GM21423 (cell line): ENCODE results near the gene SMCHD1.
"Not testable (repeated sequence)": the region's sequence is repeated elsewhere in the genome, so short reads cannot be mapped to it uniquely, and the experiment has no call there.

ENCODE experiments used
- ATAC-seq: cut with Tn5 transposase; IDR thresholded peaks from one replicate; pipeline ENCODE4 v1.9.1; 2021; ENCODE audit warnings: mild to moderate bottlenecking, moderate library complexity; ENCODE audit not compliant: unreplicated experiment

SMCHD1 gene

DNA sequence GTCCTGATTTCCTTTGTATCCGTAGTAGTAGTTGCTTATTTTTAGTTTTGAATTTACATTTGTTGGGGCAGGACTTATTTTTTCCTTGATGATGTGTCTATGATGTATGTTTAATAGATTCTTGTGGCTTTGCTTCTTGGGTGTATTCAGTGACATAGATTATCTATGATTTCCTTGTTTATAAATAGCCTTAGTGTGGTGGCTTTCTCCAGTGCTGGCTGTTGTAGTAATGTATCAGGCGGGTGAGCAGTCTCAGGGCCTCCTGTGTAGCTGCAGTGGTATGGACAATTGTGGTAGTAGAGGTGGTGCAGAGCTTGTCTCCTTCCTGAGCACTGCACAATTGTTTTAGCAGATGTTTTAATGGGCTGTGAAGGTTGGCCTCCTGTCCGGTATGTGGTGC lies 60.5 kb downstream of the SMCHD1 start:
- ATAC-seq = no peak

DNA sequence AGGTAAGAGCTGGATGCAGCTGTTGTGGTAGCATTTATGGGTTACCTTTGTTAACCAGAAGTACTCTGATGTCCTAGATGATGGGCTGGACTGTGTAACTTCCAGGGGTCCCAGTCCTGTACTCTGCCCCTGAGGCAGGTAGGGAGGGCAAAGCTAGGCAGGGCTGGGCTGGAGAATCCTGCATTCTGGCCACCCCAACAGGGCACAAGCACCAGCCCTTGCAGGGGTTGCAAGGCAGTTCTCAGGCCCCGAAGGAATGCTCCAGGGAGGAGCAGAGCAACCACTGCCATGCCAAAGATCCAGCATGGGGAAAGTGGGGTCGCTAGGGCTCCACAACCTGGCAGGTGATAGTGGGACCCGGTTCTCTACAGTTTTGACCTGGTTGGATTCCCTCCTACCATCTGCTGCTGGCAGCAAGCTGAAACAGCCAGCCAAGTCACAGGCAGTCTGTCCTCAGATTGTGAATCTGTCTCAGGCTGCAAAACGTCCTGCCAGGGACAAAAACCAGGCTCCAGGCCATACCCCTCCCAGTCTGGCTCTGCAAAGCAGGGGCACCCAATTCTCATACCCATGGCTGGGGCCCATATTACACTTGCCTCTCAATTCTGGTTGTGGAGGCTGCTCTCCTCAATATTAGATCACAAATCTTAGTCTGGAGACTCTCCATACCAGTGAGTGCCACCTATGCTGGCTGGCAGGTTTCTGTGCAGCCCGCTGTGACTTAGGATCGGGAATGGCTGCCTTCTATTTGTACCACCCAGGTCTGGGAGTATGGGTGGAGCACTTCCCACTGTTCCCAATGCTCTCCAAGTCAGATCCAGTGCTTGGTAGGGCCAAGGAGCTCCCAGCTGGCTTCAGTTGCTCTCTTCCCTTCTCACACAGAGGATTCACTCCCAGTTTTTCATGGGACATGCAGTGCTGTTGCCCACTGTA lies 61.1 kb downstream of the SMCHD1 start:
- ATAC-seq = no peak

DNA sequence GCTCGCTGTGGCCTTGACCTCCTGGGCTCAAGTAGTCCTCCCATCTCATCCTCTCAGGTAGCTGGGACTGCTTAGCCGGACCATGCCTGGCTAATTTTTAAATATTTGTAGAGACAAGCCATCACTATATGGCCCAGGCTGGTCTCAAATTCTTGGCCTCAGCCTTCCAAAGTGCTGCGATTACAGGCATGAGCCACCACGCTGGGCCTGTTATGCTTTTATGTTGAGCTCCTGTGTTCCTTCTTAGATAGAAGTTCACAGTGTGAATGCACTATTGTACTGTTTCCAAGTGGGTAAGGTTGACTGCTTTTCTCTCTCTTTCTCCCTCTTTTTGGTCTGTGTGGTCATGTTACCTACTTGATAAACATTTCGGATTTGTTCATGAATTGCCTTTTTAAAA lies 61.9 kb downstream of the SMCHD1 start:
- ATAC-seq = no peak

DNA sequence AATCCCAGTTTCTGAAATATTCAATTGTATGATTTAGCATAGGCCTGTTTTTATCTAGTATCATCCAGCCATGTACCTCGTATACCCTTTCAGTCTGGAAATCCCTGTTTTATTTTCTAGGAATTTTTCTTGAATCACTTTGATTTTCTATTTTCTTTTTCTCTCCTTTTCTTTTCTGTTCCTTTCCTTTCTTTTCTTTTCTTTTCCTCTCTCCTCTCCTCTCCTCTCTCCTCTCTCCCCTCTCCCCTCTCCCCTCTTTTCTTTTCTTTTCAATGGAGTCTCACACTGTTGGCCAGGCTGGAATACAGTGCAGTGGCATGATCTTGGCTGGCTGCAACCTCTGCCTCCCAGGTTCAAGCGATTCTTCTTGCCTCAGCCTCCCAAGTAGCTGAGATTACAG lies 63.5 kb downstream of the SMCHD1 start:
- ATAC-seq = no peak

DNA sequence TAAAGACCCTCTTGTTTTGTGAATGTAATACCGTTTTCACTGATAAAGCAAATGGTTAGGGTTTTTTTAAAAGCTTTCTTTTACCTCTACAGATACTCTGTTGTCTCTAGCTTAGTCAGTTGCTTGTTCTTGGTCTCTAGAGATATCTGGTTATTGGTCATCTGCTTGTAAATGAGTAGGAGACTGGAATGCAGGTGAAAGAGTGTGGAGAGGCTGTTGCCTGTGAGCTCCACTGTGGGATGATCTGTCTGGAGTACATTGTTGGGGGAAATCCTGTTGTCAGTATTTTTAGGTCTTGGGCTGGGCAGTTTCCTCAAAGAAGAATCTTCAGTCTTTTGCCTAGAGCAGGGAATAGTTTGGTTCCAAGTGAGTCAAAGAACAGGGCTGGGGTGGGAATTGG lies 67.7 kb downstream of the SMCHD1 start:
- no peak for ATAC-seq

DNA sequence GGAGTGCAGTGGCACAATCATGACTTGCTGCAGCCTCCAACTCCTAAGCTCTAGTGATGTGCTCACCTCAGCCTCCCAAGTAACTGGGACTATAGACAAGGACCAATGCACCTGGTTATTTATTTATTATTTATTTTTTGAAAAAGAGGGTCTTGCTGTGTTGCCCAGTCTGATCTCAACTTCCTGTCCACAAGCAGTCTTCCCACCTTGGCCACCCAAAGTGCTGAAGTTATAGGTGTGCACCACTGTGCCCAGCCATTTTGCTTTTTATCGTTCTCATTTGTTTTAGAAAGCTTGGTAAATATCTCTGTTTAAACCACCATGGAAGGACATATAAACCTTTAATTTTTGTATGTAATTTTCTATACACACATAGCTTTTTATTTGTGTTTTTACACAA lies 74.2 kb downstream of the SMCHD1 start:
- ATAC-seq = no peak

DNA sequence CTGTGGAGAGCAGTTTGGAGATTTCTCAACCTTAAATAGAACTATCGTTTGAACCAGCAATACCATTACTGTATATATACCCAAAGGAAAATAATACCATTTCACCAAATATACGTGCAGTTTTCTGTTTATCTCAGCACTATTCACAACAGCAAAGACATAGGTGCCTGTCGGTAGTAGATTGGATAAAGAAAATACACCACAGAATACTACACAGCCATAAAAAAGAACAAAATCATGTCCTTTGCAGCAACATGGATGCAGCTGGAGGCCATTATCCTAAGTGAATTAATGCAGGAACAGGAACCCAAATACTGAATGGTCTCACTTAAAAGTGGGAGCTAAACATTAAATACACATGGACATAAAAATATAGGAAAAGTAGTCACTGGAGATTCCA lies 81.3 kb downstream of the SMCHD1 start:
- no peak for ATAC-seq

DNA sequence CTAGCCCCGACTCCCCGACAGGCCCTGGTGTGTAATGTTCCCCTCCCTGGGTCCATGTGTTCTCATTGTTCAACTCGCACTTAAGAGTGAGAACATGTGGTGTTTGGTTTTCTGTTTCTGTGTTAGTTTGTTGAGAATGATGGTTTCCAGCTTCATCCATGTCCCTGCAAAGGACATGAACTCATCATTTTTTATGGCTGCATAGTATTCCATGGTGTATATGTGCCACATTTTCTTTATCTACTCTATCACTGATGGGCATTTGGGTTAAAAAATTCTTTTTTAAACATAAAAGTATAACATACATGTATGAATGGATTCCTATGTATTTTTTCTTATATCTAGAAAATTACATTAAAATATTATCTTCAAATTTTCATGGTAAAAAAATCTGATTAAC lies 84.6 kb downstream of the SMCHD1 start:
- not testable (repeated sequence) for ATAC-seq

DNA sequence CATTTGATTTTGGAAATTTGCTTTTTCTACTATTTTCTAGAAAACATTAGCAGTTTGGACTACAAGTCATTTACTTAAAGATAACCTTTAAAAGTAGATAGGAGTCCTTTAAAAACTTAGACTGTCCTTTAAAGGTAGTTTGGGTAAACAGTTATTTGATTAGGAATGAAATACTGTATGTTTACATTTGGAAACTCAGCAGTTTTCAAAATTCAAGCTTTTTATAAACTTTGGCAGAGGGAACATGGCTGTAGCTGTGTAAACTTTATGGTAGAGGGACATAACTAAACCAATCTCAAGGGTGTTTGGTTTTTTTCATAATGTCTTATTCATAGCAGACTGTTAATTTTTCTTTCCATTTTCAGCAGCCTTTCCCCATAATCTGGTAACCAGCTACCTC lies 90.7 kb downstream of the SMCHD1 start:
- no peak for ATAC-seq

DNA sequence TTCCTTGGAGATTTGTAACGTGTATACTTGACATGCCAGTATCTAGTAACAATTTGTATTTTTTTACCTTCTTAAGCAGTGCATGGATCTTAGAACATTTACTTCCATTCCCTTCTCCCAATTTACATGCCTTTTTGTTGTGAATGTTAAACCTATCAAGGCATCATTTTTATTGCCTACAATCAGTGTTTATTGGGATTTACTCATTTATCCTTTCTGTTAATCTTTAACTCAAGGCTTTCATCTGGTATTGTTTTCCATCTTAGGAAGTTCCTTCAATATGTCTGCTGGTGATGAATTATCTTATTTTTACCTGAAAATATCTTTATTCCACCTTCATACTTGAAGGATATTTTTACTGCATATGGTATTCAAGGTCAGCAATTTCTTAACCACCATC lies 102.8 kb downstream of the SMCHD1 start:
- no peak for ATAC-seq

DNA sequence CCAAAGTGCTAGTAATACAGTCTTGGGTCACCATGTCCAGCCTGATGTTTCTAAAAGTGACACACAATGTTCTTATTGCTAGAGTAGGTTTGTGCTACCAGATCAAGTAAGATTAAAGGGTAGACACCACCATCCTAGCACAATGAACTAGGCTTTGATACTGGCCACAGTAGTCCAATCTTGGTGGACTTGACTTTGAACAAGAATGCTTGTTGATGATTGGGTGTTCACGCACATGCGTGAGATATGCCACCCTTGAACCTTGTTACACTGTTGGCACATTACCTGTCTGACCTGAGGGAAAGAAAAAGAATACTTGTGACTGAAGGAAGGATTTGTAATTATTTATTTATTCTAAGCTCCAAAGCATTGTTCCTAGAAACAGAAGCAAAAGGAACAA lies 119.1 kb downstream of the SMCHD1 start:
- ATAC-seq = no peak

DNA sequence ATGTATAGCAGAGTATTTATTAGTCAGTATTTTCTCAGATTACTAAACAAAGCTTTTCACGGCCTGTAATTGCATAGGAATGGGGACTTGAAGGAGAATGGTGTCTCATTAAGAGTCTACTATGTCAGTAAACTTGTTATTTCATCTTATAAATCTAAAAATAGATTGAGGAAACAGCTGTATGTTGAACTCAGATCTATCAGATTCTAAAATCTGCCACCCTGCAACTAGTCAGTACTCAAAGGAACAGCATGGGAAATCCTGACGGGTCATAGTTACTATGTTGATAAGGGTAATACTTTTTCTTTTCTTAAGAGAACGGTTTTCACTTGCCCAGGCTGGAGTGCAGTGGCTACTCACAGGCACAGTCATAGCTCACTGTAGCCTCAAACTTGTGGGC lies 121.1 kb downstream of the SMCHD1 start:
- ATAC-seq = no peak

DNA sequence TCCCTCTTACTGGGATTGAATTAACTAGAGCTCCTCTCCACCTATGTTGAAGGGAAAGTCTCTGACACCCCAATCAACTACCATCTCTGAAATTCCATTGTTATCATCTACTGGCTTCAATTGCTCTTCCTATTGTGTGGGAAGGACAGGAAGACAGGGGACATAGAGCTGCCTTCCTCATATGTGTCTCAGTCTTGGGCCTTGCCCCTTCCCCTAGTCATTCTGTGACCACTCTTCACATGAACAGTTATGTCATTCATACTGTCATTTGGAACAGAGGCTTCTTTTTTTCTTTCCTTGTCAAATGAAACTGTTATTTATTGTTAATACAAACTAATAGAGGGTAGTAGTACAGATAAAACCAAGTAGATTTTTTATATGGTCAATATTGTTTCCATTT lies 121.7 kb downstream of the SMCHD1 start:
- no peak for ATAC-seq

DNA sequence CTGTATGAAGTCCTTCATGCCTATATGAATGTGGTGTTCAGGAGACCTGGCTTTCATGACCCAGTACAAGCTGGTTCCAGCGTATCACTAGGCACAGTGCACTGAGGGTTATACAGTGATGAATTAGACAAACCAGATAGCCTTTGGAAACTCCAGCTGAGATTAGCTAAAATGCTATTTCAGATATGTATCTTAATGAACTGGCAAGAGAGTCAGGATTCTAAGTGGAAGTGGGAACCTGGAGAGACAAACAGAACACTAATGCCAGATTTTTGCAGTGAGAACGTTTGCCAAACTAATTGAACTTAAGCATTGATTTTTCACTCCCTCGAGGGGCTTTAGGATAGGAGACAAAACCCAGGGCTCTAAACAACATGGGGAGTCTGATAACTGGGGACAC lies 125.2 kb downstream of the SMCHD1 start:
- no peak for ATAC-seq

DNA sequence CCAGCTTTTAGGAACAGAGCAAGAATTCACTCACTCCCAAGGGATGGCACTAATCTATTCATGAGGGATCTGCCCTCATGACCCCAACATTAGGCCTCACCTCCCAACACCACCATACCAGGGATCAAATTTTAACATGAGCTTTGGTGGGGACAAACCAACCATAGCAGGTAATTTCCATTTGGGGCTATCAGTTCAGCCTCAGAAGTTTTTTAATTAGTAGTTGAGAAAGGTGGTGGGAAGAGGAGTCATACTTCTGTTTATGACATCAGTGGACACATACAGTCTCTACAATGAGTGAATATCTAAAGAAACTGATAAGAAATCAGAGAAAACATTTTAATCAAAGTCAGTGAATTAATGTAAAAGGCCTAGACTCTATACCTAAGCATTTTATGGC lies 131.7 kb downstream of the SMCHD1 start:
- no peak for ATAC-seq

DNA sequence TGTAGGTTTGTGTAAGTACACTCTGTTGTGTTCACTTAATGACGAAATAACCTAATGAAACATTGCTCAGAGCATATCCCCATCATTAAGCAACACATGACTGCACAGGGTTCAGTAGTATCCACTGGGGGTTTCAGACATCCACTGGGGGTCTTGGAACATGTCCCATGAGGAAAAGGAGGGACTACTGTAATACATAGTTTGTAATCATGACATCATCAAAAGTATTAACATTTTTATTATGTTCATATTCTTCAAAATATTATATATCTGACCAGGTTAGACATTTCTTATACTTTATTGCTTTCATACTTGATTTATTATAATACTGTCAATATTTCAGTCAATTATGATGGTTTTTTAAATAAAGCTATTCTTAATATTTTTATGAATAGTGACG lies 136.9 kb downstream of the SMCHD1 start:
- ATAC-seq = no peak

DNA sequence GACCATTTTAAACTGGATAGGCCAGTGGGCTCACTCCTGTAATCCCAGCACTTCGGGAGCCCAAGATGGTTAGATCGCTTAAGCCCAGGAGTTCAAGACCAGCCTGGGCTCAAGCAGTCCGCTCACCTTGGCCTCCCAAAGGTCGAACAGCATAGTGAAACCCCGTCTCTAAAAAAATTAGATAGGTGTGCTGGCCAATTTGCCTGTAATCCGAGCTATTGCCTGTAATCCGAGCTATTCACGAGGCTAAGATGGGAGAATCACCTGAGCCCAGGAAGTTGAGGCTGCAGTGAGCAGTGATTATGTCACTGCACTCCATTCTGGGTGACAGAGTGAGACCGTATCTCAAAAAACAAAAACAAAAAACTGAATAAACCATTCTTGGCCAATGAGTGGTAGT lies 138.6 kb downstream of the SMCHD1 start:
- ATAC-seq = no peak

DNA sequence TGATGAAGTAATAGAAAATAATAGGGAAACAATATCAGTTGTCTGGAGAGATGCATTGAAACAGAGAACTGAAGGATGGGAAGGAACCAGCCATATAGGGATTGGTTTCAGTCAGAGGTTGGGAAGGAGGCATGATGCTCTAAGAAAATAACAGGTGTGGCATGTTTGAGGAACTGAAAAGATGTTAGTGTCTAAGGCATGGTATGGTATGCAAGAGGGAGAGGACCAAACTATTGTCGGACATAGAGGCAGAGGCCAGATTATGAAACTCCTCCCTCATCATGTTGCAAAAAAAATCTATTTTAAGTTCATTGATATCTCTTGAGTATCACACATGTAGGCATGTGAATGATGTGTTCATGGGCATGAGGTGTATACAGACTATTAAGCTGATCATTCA lies 142.4 kb downstream of the SMCHD1 start:
- peak; percentile 68 for ATAC-seq

DNA sequence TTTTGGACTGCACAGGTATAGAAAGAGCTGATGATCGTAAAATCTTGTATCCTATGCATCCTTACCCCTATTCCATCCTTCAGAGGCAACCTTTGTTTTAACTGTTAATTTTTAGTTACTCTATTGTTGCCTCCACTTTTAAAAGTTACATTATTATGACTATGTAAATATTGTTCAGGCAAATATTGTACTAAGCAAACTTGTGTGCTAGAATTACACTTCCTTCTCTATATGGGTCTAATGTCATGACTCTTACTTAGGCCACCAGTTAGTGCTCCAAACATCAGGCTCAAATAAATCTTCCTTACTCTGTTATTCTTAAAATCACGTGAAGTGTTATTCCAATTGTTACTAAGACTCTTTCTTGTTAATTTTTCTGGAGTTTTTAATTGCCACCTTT lies 143.8 kb downstream of the SMCHD1 start:
- ATAC-seq = no peak

DNA sequence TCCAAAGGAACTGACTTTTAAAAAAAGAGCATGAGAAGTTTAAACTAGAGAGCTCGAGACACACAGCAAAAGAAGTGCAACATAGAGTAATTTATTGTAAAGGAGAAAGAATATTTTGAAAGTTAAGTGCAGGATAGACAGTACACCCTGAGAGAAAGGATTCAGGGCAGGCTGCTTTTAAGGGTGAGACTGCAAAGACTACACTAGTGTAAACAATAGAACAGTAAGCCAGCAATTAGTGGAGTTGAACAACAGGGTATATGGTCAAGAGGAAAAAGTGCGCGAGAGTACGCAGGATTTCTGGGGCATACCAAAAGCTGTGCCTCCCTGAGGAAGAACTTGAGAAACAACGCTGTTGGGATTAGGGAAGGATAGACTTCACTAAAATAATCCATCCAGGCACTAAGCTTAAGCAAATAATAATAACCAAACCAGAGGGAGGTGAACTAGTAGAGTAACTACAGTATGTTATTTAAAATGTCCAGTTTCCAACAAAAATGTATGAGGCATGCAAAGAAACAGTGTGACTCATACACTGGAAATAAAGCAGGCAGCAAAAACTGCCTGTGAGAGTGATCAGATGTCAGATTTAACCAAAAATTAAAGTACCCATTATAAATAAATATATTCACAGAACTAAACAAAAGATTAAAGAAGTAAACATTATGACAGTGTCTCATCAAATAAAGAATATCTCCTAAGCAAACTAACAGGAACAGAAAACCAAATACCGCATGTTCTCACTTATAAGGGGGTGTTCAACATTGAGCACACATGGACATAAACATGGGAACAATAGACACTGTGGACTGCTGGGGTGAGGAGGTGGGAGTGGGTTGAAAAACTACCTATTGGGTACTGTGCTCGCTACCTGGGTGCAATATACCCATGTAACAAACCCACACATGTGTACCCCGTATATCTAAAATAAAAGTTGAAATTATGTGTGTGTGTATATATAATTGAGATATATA lies 150.7 kb downstream of the SMCHD1 start:
- no peak for ATAC-seq

DNA sequence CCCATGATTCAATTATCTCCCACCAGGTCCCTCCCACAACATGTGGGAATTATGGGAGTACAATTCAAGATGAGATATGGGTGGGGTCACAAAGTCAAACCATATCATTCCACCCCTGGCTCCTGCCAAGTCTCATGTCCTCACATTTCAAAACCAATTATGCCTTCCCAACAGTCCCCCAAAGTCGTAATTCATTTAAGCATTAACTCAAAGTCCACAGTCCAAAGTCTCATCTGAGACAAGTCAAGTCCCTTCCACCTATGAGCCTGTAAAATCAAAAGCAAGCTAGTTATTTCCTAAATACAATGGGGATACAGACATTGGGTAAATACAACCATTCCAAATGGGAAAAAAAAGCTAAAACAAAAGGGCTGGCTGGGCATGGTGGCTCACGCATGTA lies 153.1 kb downstream of the SMCHD1 start:
- not testable (repeated sequence) for ATAC-seq

DNA sequence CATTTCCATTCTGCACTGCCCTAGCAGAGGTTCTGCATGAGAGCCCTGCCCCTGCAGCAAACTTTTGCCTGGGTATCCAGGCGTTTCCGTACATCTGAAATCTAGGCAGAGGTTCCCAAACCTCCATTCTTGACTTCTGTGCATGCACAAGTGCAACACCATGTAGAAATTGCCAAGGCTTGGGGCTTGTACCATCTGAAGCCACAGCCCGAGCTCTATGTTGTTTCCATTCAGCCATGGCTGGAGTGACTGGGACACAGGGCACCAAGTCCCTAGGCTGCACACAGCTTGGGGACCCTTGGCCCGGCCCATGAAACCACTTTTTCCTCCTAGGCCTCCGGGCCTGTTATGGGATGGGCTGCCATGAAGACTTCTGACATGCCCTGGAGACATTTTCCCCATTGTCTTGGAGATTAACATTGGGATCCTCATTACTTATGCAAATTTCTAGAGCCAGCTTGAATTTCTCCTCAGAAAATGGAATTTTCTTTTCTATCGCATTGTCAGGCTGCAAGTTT lies 154.2 kb downstream of the SMCHD1 start:
- not testable (repeated sequence) for ATAC-seq
